SK-N-SH (cell line): ENCODE results near the gene SLC2A4.

Experiments used
- POLR2AphosphoS5 ChIP-seq: IDR thresholded peaks from 2 replicates; pipeline ENCODE4 v1.6.1; 2012; ENCODE audit warnings: low read depth, low read length
- REST ChIP-seq: IDR thresholded peaks from 2 replicates; pipeline ENCODE4 v1.6.1; 2012; ENCODE audit warnings: mild to moderate bottlenecking, low read depth, low read length, moderate library complexity
- TAF1 ChIP-seq: IDR thresholded peaks from 2 replicates; pipeline ENCODE4 v1.6.1; 2012; ENCODE audit warnings: low read depth, mild to moderate bottlenecking, low read length, moderate library complexity, borderline replicate concordance

GRCh38 chr17:7280519-7281073 is 922 bp upstream of the SLC2A4 start:
- no peak for TF ChIP-seq TAF1
- no peak for TF ChIP-seq REST
- TF ChIP-seq POLR2AphosphoS5: no peak
